Left lung (tissue), 10 donors: Measurements from ENCODE around the gene GPX1. TPM values are rescaled to one million over a fixed set of nuclear protein-coding genes. Genes with fewer than 3 reads are reported as not detected.
A peak's percentile ranks its signal among the peaks of the same experiment; 100 is the strongest.
"Not testable (repeated sequence)": the region's sequence is repeated elsewhere in the genome, so short reads cannot be mapped to it uniquely, and the experiment has no call there.

ENCODE experiments used
- ATAC-seq: fragments of 200-7000 bp; cut with Tn5 transposase; one replicate; pipeline ENCODE4 v1.9.1; 2020; ENCODE audit warnings: moderate library complexity
- DNase-seq, 4 donors: peaks; one replicate each; pipeline ENCODE4 v3.0.0-alpha.2; 2013 to 2020
- H3K27ac ChIP-seq, 2 donors: fragments of 200-600 bp; sonication (generic) in 1 of 2; one replicate each; pipeline versions ENCODE4 v1.5.0 to v1.8.0; 2020 to 2021
- H3K27me3 ChIP-seq, 2 donors: fragments of 200-600 bp; sonication (generic) in 1 of 2; one replicate each; pipeline versions ENCODE4 v1.5.0 to v1.8.0; 2020 to 2021
- H3K36me3 ChIP-seq, 2 donors: fragments of 200-600 bp; sonication (generic) in 1 of 2; one replicate each; pipeline versions ENCODE4 v1.5.0 to v1.8.0; 2020 to 2021
- H3K4me1 ChIP-seq, 2 donors: fragments of 200-600 bp; one replicate each; pipeline ENCODE4 v1.8.0; 2021
- H3K4me3 ChIP-seq, 2 donors: fragments of 200-600 bp; sonication (generic) in 1 of 2; one replicate each; pipeline versions ENCODE4 v1.5.0 to v1.8.0; 2020 to 2021; ENCODE audit warnings: mild to moderate bottlenecking in 1 of 2
- H3K9me3 ChIP-seq, 2 donors: fragments of 200-600 bp; sonication (generic) in 1 of 2; one replicate each; pipeline versions ENCODE4 v1.5.0 to v1.8.0; 2020 to 2021
- intact Hi-C, 2 donors: fragments of 100-400 bp; cut with DNase I; formaldehyde crosslinking; loops; one replicate each; pipeline versions ENCODE4 v1.11.2 to v1.14.2; 2022
- polyA plus RNA-seq, 6 donors: library from polyadenylated mRNA; unstranded; fragments of 120-200 nt; gene quantifications; one replicate each; pipeline ENCODE4 v1.2.1, GENCODE V29; 2013; ENCODE audit not compliant: insufficient read length in 6 of 6
- total RNA-seq, 2 donors: library from RNA; stranded (reverse); fragmentation: NEBNext Ultra II Directional; extraction: Animal tissue kit (Norgen Biotek cat#: 25700); gene quantifications; one replicate each; pipeline ENCODE4 v1.2.1, GENCODE V29; 2021
- TF ChIP-seq, protein P1 (sequence below), 2 donors: fragments of 200-600 bp; sonication (generic) in 1 of 2; IDR thresholded peaks; one replicate each; pipeline versions ENCODE4 v1.5.0 to v1.8.0; 2021; ENCODE audit warnings: antibody characterized with exemption in 2 of 2
- donor health status: DM: no; HTN: yes; CAD: no.
- donor health status: DM: no; HTN: no; CAD: no.

GPX1 gene
- total and polyA plus RNA-seq, 8 donors = 100 to 518 (median 145) TPM

DNA sequence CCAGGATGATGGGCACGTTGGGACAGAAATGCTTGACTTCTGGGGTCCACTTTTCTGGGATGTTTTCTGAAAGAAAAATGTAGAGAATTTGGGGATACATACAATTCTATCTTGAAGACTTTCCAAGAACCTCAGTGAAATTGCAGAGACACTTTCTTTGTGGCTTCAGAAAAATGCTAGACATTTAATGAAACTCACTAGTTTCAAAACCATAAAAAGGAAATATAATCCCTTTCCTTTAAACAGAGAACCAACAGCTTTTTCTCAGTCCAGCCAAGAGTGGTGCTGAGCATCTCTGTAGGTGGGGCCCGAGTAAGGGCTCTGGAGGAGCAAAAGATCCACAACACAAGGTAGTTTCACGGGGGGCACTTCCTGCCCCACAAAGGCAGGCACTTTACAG is 4.4 kb upstream of the GPX1 start:
- Histone ChIP-seq H3K27ac (peak overlapping the region in 1 of 2 donors; percentile 42), H3K27me3 (no peaks in the 10 kb centered on the region), H3K9me3 (no peaks in the 10 kb centered on the region), H3K4me3 (no peak overlapping the region), H3K4me1 (peaks cover 13 to 43% of the 10 kb centered on the region in 2 donors), H3K36me3 (peaks cover 9 to 86% of the 10 kb centered on the region in 2 donors)
- intact Hi-C loops = no loop called here
- no peak for DNase-seq
- no peak for ATAC-seq
- TF ChIP-seq, protein P1, sequence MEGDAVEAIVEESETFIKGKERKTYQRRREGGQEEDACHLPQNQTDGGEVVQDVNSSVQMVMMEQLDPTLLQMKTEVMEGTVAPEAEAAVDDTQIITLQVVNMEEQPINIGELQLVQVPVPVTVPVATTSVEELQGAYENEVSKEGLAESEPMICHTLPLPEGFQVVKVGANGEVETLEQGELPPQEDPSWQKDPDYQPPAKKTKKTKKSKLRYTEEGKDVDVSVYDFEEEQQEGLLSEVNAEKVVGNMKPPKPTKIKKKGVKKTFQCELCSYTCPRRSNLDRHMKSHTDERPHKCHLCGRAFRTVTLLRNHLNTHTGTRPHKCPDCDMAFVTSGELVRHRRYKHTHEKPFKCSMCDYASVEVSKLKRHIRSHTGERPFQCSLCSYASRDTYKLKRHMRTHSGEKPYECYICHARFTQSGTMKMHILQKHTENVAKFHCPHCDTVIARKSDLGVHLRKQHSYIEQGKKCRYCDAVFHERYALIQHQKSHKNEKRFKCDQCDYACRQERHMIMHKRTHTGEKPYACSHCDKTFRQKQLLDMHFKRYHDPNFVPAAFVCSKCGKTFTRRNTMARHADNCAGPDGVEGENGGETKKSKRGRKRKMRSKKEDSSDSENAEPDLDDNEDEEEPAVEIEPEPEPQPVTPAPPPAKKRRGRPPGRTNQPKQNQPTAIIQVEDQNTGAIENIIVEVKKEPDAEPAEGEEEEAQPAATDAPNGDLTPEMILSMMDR (IDR thresholded peaks at IDR 0.05) = no peak

GRCh38 chr3:49359623-49360022 is 1.5 kb upstream of the GPX1 start:
- intact Hi-C loops = no loop called here
- Histone ChIP-seq H3K27ac (peak overlapping the region; percentile 90 to 93), H3K9me3 (no peaks in the 10 kb centered on the region), H3K27me3 (no peaks in the 10 kb centered on the region), H3K4me3 (no peak overlapping the region), H3K36me3 (peaks cover 9 to 83% of the 10 kb centered on the region in 2 donors), H3K4me1 (peaks cover 33 to 71% of the 10 kb centered on the region in 2 donors)
- TF ChIP-seq, protein P1 (IDR thresholded peaks at IDR 0.05) = no peak
- DNase-seq (no peak), ATAC-seq (no peak)

DNA sequence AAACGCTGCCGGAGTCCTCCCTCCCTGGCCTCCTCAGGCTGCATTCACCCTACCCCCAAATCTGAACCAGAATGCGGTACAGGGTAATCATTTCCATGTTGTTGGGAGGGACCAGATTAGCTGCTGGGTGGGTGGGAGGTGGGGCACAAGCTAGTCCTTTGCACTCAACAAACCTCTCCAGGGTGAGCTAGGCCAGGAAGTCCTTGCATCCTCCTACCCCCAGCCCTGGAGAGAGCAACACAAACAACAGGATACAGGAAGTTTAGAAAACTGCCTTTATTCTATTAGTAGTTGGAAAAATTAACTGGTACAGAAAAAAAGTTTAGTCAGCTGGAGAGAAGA is 702 bp upstream of the GPX1 start:
- ATAC-seq = peak; percentile 8
- peaks cover 33 to 76% of the 10 kb centered on the region in 2 donors for H3K4me1 ChIP-seq
- intact Hi-C loops = no loop called here

GRCh38 chr3:49357443-49358216 is 523 bp downstream of the GPX1 start:
- DNase-seq = peak in 2 of 4 donors; percentile 53 to 87
- Histone ChIP-seq H3K4me1 (peaks cover 33 to 84% of the 10 kb centered on the region in 2 donors), H3K36me3 (peaks cover 9 to 67% of the 10 kb centered on the region in 2 donors)

More for the DNA sequence above, 702 bp upstream of the GPX1 start:
- peaks cover 9 to 80% of the 10 kb centered on the region in 2 donors for H3K36me3 ChIP-seq
- H3K9me3 ChIP-seq = no peaks in the 10 kb centered on the region
- peak overlapping the region; percentile 74 to 83 for H3K4me3 ChIP-seq
- TF ChIP-seq, protein P1 (IDR thresholded peaks at IDR 0.05) = no peak
- H3K27ac ChIP-seq = peak overlapping the region; percentile 90 to 93
- H3K27me3 ChIP-seq = no peaks in the 10 kb centered on the region
- no peak for DNase-seq

GRCh38 chr3:49357095-49357442 is 1.1 kb downstream of the GPX1 start:
- intact Hi-C loops, H3K9me3 ChIP-seq, DNase-seq, H3K27me3 ChIP-seq: not testable (repeated sequence)
- H3K36me3 ChIP-seq = peaks cover 9 to 62% of the 10 kb centered on the region in 2 donors
- H3K4me1 ChIP-seq = peaks cover 34 to 90% of the 10 kb centered on the region in 2 donors
- H3K27ac ChIP-seq = peak overlapping the region; percentile 90 to 93
- ATAC-seq = peak; percentile 2
- peak overlapping the region; percentile 74 to 83 for H3K4me3 ChIP-seq

More at GRCh38 chr3:49357443-49358216, 523 bp downstream of the GPX1 start:
- H3K9me3 ChIP-seq, H3K27me3 ChIP-seq, intact Hi-C loops: not testable (repeated sequence)
- peak; percentile 45 for ATAC-seq
- Histone ChIP-seq H3K27ac (peak overlapping the region; percentile 90 to 93), H3K4me3 (peak overlapping the region; percentile 74 to 83)

- no peak for ATAC-seq
- TF ChIP-seq, protein P1 (IDR thresholded peaks at IDR 0.05) = no peak
- DNase-seq = no peak
- Histone ChIP-seq H3K27ac (peak overlapping the region; percentile 86 to 90), H3K27me3 (no peaks in the 10 kb centered on the region), H3K9me3 (no peaks in the 10 kb centered on the region), H3K4me1 (peaks cover 29 to 92% of the 10 kb centered on the region in 2 donors), H3K4me3 (no peak overlapping the region), H3K36me3 (peaks cover 0 to 31% of the 10 kb centered on the region in 2 donors)
- intact Hi-C loops = no loop called here
Measured at GRCh38 chr3:49352890-49353421, 5.2 kb downstream of the GPX1 start.
